Activated naive CD4-positive, alpha-beta T cell treated with anti-CD3 and anti-CD28 coated beads, Interleukin-2, amount 50 U/mL, for 24 hours (primary cell): ENCODE measurements around the gene STARD10.

Source experiments
- H3K27ac Mint-ChIP-seq: one replicate; pipeline ENCODE4 v1.8.0; 2021; ENCODE audit warnings: mild to moderate bottlenecking, mixed read lengths
- H3K27me3 Mint-ChIP-seq: one replicate; pipeline ENCODE4 v1.8.0; 2021; ENCODE audit warnings: mixed read lengths
- H3K36me3 Mint-ChIP-seq: one replicate; pipeline ENCODE4 v1.8.0; 2021; ENCODE audit warnings: mixed read lengths
- H3K4me1 Mint-ChIP-seq: one replicate; pipeline ENCODE4 v1.8.0; 2021; ENCODE audit warnings: mixed read lengths
- H3K4me3 Mint-ChIP-seq: one replicate; pipeline ENCODE4 v1.8.0; 2021; ENCODE audit warnings: mild to moderate bottlenecking, mixed read lengths
- H3K9me3 Mint-ChIP-seq: one replicate; pipeline ENCODE4 v1.8.0; 2021; ENCODE audit warnings: mixed read lengths

The STARD10 gene, protein sequence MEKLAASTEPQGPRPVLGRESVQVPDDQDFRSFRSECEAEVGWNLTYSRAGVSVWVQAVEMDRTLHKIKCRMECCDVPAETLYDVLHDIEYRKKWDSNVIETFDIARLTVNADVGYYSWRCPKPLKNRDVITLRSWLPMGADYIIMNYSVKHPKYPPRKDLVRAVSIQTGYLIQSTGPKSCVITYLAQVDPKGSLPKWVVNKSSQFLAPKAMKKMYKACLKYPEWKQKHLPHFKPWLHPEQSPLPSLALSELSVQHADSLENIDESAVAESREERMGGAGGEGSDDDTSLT

GRCh38 chr11:72793425-72794367 lies at the start of gene STARD10:
STARD10 (minus strand) TSS chr11:72794047; CDS start chr11:72781181, 12,866 bp downstream.
- H3K4me3 Mint-ChIP-seq: peak within 1 kb of the TSS; percentile 92
- H3K4me1 Mint-ChIP-seq: peaks cover 34% of the 10 kb centered on the region
- H3K27me3 Mint-ChIP-seq: no peaks in the 10 kb centered on the region
- no peaks in the 10 kb centered on the region for H3K9me3 Mint-ChIP-seq
- peak within 1 kb of the TSS; percentile 100 for H3K27ac Mint-ChIP-seq
- H3K36me3 Mint-ChIP-seq: no peaks in the 10 kb centered on the region

DNA sequence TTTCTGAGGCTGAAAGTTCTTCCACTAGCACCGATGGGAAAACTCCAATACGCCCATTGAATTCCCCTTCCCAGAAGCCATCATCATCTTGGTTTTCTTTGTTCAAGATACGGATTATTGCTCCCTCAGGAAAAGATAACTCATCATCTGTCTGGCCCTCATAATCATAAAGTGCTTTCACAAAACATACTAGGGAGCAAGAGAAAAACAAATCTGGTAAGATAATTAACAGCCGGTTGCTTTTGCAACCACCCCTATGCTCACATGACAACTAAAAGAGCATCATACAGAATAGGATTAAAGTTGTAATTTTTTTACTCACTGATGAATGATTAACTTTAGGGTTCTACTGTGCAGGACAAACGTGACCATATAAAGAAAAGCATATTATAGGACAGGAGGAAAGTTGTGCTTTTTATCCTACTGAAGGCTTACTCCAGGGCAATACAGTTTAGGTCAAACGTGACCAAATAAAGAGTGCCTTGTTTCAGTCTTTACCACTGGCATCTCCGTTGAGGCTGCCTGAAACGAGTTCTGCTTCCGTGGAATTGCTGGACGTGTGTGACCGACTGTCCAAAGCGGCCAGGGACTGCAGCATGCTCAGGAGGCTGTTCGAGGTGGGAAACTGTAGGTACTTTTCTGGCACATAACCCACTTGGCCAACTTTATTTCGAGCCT lies 48.9 kb upstream of the STARD10 start:
- Mint-ChIP-seq H3K9me3 (no peaks in the 10 kb centered on the region), H3K4me1 (no peaks in the 10 kb centered on the region), H3K4me3 (no peak overlapping the region), H3K27ac (peak overlapping the region; percentile 11), H3K36me3 (no peaks in the 10 kb centered on the region), H3K27me3 (no peaks in the 10 kb centered on the region)

DNA sequence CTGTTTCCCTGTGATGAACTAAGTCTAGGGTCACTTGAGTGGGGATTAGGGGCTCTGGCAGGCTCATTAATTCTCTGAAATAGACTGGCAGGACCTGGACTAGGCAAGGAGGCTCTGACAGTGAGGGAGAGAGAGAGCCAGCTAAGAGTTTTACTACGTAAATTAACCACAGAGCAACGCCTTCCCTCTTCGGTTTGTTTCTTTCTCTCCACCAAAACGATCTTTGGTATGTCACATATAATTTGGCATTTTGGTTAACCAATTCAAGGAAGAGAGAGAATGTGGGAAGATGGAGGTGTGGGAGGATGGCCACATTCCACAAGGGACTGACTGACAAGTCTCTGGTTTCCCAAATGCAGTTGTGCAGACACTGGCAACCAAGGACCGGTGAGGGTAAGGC lies 48.3 kb upstream of the STARD10 start:
- Mint-ChIP-seq H3K27me3 (no peaks in the 10 kb centered on the region), H3K36me3 (no peaks in the 10 kb centered on the region)

DNA sequence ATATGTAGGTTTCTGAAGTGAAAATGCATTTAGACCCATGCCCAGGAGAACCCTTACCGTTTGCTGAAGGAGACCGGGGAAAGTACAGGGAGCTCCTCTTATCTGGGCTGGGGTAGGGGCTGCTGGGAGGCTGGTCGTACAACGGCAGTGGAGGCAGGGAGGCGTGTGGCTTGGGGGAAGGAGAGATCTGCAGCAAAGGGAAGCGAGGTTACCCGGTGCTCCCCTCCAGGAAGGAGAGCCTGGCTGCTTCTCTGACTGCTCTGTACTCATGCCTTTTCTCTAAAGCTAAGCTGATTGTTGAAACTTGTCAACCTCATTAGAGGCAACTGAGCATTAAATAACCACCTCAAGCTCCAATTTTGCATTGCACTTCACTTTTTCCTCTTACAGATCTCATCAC lies 47.5 kb upstream of the STARD10 start:
- Mint-ChIP-seq H3K27me3 (no peaks in the 10 kb centered on the region), H3K4me3 (no peak overlapping the region), H3K4me1 (no peaks in the 10 kb centered on the region), H3K27ac (no peak overlapping the region), H3K9me3 (no peaks in the 10 kb centered on the region), H3K36me3 (no peaks in the 10 kb centered on the region)

More for the DNA sequence above, 48.3 kb upstream of the STARD10 start:
- no peak overlapping the region for H3K4me3 Mint-ChIP-seq
- H3K4me1 Mint-ChIP-seq: no peaks in the 10 kb centered on the region
- H3K27ac Mint-ChIP-seq: peak overlapping the region; percentile 14
- no peaks in the 10 kb centered on the region for H3K9me3 Mint-ChIP-seq

DNA sequence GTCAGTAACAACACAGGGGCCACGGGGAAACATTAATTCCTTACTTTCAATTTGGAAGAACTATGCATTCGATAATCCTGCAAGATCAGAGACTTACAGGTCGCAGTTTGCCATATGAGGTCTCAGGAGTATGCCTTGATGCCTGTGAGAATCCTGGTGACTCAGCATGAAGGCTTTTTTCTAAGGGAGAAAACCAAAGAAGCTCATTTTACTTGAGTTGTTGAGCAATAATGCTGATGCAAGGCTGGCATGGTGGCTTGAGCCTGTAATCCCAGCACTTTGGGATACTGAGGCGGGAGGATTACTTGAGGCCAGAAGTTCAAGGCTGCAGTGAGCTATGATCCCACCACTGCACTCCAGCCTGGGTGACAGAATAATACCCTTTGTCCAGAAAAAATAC lies 46.9 kb upstream of the STARD10 start:
- Mint-ChIP-seq H3K36me3 (no peaks in the 10 kb centered on the region), H3K4me3 (no peak overlapping the region), H3K4me1 (no peaks in the 10 kb centered on the region), H3K27me3 (no peaks in the 10 kb centered on the region), H3K27ac (no peak overlapping the region), H3K9me3 (no peaks in the 10 kb centered on the region)

- Mint-ChIP-seq H3K36me3 (no peaks in the 10 kb centered on the region), H3K27ac (peak overlapping the region; percentile 32), H3K27me3 (no peaks in the 10 kb centered on the region), H3K9me3 (no peaks in the 10 kb centered on the region), H3K4me1 (no peaks in the 10 kb centered on the region), H3K4me3 (no peak overlapping the region)
These were observed 45.0 kb upstream of the STARD10 start for GRCh38 chr11:72838691-72839305.

- H3K9me3 Mint-ChIP-seq: no peaks in the 10 kb centered on the region
- H3K4me3 Mint-ChIP-seq: no peak overlapping the region
- peaks cover 10% of the 10 kb centered on the region for H3K4me1 Mint-ChIP-seq
- H3K27ac Mint-ChIP-seq: peak overlapping the region; percentile 55
- H3K36me3 Mint-ChIP-seq: no peaks in the 10 kb centered on the region
- no peaks in the 10 kb centered on the region for H3K27me3 Mint-ChIP-seq
These were observed 42.3 kb upstream of the STARD10 start for GRCh38 chr11:72836111-72836510.

- H3K4me3 Mint-ChIP-seq: no peak overlapping the region
- peak overlapping the region; percentile 88 for H3K27ac Mint-ChIP-seq
- no peaks in the 10 kb centered on the region for H3K9me3 Mint-ChIP-seq
- H3K27me3 Mint-ChIP-seq: no peaks in the 10 kb centered on the region
- H3K36me3 Mint-ChIP-seq: no peaks in the 10 kb centered on the region
- peaks cover 10% of the 10 kb centered on the region for H3K4me1 Mint-ChIP-seq
These were observed 41.1 kb upstream of the STARD10 start for GRCh38 chr11:72834905-72835304.

DNA sequence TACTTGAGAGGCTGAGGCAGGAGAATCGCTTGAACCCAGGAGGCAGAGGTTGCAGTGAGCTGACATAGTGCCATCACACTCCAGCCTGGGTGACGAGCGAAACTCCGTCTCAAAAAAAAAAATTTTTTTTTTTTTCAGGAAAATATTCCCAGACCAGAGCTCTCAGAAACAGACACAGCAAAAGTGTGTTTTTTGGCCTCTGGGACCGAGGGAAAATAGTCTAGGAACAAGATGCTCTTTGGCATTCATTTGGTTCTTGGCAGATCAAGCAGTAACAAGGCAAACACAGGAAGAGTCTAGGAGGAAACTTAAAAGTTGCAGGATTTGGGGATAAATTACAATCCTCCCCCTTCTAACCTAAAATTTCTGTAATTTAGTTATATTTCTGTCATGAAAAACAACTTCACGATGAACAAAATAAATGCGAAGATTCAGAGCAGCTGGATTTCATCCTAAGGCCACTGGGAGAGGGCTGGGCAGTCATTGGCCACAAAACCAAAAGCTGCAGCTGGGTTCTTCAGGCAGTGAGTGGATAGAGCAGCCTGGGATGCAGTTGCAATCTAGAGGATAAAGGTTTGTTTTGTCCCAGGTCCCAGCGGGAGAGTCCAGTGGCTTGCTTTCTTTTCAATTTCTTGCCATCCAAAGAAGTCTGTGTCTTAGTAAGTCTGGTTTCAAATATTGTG lies 40.1 kb upstream of the STARD10 start:
- Mint-ChIP-seq H3K27me3 (no peaks in the 10 kb centered on the region), H3K27ac (peak overlapping the region; percentile 88), H3K36me3 (no peaks in the 10 kb centered on the region)

GRCh38 chr11:72833083-72833733 lies 39.4 kb upstream of the STARD10 start:
- no peak overlapping the region for H3K4me3 Mint-ChIP-seq
- H3K9me3 Mint-ChIP-seq: no peaks in the 10 kb centered on the region
- no peaks in the 10 kb centered on the region for H3K27me3 Mint-ChIP-seq
- no peaks in the 10 kb centered on the region for H3K36me3 Mint-ChIP-seq
- peak overlapping the region; percentile 82 for H3K27ac Mint-ChIP-seq
- peaks cover 12% of the 10 kb centered on the region for H3K4me1 Mint-ChIP-seq

More for the DNA sequence above, 40.1 kb upstream of the STARD10 start:
- no peak overlapping the region for H3K4me3 Mint-ChIP-seq
- no peaks in the 10 kb centered on the region for H3K9me3 Mint-ChIP-seq
- peaks cover 10% of the 10 kb centered on the region for H3K4me1 Mint-ChIP-seq

DNA sequence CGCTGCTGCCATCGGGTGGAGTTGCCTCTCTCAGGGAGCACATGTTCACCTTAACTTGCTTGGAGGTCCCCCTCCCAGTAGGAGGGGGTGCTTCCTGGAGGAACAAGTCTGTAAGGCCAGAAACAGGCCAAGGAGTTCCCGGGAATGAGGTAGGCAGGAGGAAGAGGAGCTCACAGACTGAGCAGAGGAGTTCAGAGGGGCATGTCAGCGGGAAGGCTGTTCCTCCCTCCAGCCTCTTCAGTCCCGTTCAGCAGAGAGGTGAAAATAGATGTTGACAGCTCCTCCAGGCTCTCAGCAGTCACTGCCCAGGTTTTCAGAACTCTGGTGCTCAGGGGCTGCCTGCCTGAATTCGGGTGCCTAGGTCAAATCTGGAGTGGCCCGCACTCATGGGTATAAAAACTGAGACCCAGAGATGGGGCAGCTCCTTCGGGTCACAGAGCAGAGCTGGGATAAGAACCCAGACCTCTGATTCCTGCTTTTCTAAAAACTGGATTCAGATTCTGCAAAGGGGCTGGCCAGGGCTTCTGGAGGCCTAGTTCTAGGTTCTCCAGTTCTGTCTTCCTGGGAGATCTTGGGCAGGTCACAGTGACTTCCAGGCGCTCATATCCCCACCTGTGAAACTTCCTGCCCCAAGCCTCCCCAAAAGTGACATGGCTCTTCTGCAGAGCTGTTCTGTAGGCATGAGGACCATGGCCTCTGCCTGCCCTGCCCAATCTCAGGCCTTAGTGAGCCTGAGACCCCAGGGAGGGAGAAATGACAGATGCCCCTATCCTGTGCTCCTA lies 38.6 kb upstream of the STARD10 start:
- Mint-ChIP-seq H3K4me1 (peaks cover 17% of the 10 kb centered on the region), H3K27ac (peak overlapping the region; percentile 82), H3K4me3 (no peak overlapping the region)

DNA sequence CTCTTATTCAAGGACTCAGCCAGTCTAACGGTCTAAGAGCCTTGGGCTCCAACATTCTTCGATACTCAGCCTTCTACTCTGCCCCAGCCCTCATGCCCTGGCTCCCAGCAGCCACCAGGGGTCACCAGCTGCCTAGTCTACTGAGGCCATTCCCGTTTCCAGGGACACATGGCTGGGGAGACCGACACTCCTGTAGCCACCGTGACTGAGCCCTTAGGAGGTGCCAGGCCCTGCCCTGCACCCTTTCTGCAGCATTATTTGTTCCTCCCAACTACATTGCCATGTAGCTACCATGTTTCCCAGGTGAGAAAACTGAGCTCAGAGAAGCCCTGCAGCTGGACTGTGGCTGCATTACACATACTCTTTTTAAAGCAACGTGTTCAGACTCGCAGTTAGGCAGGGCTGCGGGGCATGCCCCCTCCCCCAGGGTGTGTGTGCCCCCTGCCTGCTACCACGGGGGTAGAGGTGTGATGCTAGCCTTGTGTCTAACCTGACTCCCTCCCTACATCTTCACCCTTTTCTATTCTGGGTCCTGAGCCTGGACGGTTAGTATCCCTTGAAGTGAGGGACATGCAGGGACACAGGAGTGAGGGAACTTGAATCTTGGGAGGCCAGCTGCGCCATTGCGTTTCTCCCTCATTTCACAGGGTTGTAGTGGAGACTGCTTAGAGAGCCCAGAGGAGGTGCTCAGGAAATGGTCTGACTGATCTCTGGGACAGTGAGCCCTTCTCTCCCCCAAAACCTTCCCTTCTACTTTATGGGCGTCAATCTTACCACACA lies 37.9 kb upstream of the STARD10 start:
- H3K9me3 Mint-ChIP-seq: no peaks in the 10 kb centered on the region
- H3K36me3 Mint-ChIP-seq: no peaks in the 10 kb centered on the region
- peaks cover 17% of the 10 kb centered on the region for H3K4me1 Mint-ChIP-seq
- H3K27ac Mint-ChIP-seq: peak overlapping the region; percentile 61
- H3K27me3 Mint-ChIP-seq: no peaks in the 10 kb centered on the region
- H3K4me3 Mint-ChIP-seq: no peak overlapping the region

More for the DNA sequence above, 38.6 kb upstream of the STARD10 start:
- H3K9me3 Mint-ChIP-seq: no peaks in the 10 kb centered on the region
- H3K36me3 Mint-ChIP-seq: no peaks in the 10 kb centered on the region
- no peaks in the 10 kb centered on the region for H3K27me3 Mint-ChIP-seq

DNA sequence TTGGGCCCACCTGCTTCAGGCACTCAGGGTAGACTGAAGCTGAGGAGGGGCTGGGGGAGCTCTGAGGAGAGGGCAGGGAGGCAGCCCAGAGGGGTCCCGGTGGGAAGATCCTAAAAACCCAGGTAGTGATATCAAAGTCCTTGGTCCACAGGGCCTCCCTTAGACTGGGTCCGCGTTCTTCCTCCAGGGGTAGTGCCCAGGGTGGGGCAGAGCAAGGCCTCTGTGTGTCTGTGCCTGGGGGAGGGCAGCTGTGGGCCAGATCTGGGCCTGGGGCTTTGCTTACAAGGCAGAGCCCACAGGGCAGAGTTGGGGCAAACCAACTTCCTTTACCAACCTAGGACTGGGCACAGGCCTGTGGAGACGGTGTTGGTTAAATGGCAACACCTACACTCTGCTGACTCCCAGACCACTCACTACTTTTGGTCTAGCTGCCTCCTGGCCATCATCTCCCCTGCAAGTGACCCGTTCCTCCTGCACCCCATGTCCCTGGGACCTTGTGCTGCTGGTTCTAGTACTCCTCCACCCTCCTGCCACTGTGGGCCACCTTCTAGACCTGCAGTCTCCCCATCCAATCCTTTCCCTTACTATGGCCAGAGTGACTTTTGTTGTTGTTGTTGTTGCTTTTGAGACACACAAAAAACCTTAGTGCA lies 36.2 kb upstream of the STARD10 start:
- H3K27ac Mint-ChIP-seq: peak overlapping the region; percentile 72
- H3K4me1 Mint-ChIP-seq: peaks cover 17% of the 10 kb centered on the region
- H3K36me3 Mint-ChIP-seq: no peaks in the 10 kb centered on the region
- no peaks in the 10 kb centered on the region for H3K9me3 Mint-ChIP-seq
- H3K27me3 Mint-ChIP-seq: no peaks in the 10 kb centered on the region
- H3K4me3 Mint-ChIP-seq: no peak overlapping the region
